OCI-LY7 (cell line): ENCODE data around the gene RNU1-2. TPM values are rescaled to one million over a fixed set of nuclear protein-coding genes. Genes with fewer than 3 reads are reported as not detected.
"Not testable (repeated sequence)": the region's sequence is repeated elsewhere in the genome, so short reads cannot be mapped to it uniquely, and the experiment has no call there.

Source experiments
- BruUV-seq: library from RNA; stranded (reverse); fragments of 400-500 nt; replicated peaks from 2 replicates; lab custom pipeline; 2021; lab: Mats Ljungman, UMichigan
- CTCF ChIA-PET: fragments of 300-600 bp; sonication (Branson Sonifier 250); formaldehyde crosslinking; loops from one replicate; lab custom pipeline; 2022; ENCODE audit warnings: antibody characterized with exemption; ENCODE audit not compliant: unreplicated experiment; lab: Charles Lee
- POLR2A ChIA-PET: fragments of 300-600 bp; sonication (Branson Sonifier 250); formaldehyde crosslinking; loops from one replicate; lab custom pipeline; 2022; ENCODE audit warnings: antibody characterized with exemption; lab: Charles Lee
- DNase-seq: peaks from one replicate; pipeline ENCODE4 v3.0.0-alpha.2; 2015; ENCODE audit warnings: low spot score
- H2AFZ ChIP-seq: fragments of 200-600 bp; sonication (generic), shearing (Covaris generic); 2 replicates; pipeline ENCODE4 v1.6.1; 2014; ENCODE audit warnings: mild to moderate bottlenecking, antibody characterized with exemption, low read length, moderate library complexity
- H3K27ac ChIP-seq: fragments of 200-600 bp; sonication (generic); 2 replicates; pipeline ENCODE4 v1.5.1; 2014; ENCODE audit warnings: mixed run types, low read depth, mild to moderate bottlenecking, moderate library complexity, low read length, inconsistent platforms; ENCODE audit not compliant: poor library complexity, severe bottlenecking
- H3K36me3 ChIP-seq: fragments of 200-600 bp; sonication (generic); 2 replicates; pipeline ENCODE4 v1.6.1; 2014; ENCODE audit warnings: mild to moderate bottlenecking, antibody characterized with exemption, low read length, moderate library complexity, mixed read lengths; ENCODE audit not compliant: insufficient read depth
- H3K4me1 ChIP-seq: fragments of 200-600 bp; sonication (generic); 2 replicates; pipeline ENCODE4 v1.5.1; 2014; ENCODE audit warnings: mild to moderate bottlenecking, low read length; ENCODE audit not compliant: insufficient read depth, poor library complexity, severe bottlenecking
- H3K4me2 ChIP-seq: fragments of 200-600 bp; sonication (generic); 2 replicates; pipeline ENCODE4 v1.6.1; 2014; ENCODE audit warnings: mild to moderate bottlenecking, low read length
- H3K4me3 ChIP-seq: fragments of 200-600 bp; sonication (generic); 2 replicates; pipeline ENCODE4 v1.5.1; 2014; ENCODE audit warnings: mild to moderate bottlenecking, low read depth, low read length; ENCODE audit not compliant: poor library complexity, severe bottlenecking
- H3K79me2 ChIP-seq: fragments of 200-600 bp; sonication (generic); 2 replicates; pipeline ENCODE4 v1.6.1; 2016; ENCODE audit warnings: low read depth, mild to moderate bottlenecking, low read length, moderate library complexity, mixed read lengths; ENCODE audit not compliant: insufficient read depth
- H3K9me2 ChIP-seq: fragments of 200-600 bp; sonication (generic); 2 replicates; pipeline ENCODE4 v1.6.1; 2016; ENCODE audit warnings: mild to moderate bottlenecking, low read length, mixed read lengths; ENCODE audit not compliant: insufficient read depth
- H3K9me3 ChIP-seq: fragments of 200-600 bp; sonication (generic); 2 replicates; pipeline ENCODE4 v1.6.1; 2014; ENCODE audit warnings: mild to moderate bottlenecking, mixed run types, low read length, mixed read lengths
- H4K20me1 ChIP-seq: fragments of 200-600 bp; sonication (generic); 2 replicates; pipeline ENCODE4 v1.6.1; 2014; ENCODE audit warnings: mild to moderate bottlenecking, antibody characterized with exemption, low read length, moderate library complexity, mixed read lengths; ENCODE audit not compliant: insufficient read depth
- CTCF ChIP-seq: fragments of 200-600 bp; sonication (generic); conservative IDR thresholded peaks from 2 replicates; pipeline ENCODE4 v1.5.1; 2014; ENCODE audit warnings: mild to moderate bottlenecking, antibody characterized with exemption, low read length, moderate library complexity, mixed read lengths
- EZH2phosphoT487 ChIP-seq: fragments of 200-600 bp; sonication (generic); IDR thresholded peaks from 2 replicates; pipeline ENCODE4 v1.6.1; 2018; ENCODE audit warnings: low read depth, borderline replicate concordance, mild to moderate bottlenecking, mixed run types, antibody characterized with exemption, low read length, moderate library complexity, mixed read lengths
- intact Hi-C: fragments of 100-400 bp; cut with micrococcal nuclease; formaldehyde crosslinking; loops from one replicate; pipeline ENCODE4 v1.10.0; 2022; ENCODE audit not compliant: unreplicated experiment
- total RNA-seq, 2 experiments: library from RNA; depleted of rRNA in 1 of 2; stranded (reverse); fragments of >200 nt in 1 of 2; shearing (Covaris generic) in 1 of 2; gene quantifications; 2 replicates each; pipeline ENCODE4 v1.2.3, GENCODE V29; 2014 to 2022

Gene RNU1-2
- total RNA-seq, 2 experiments from 2014 or later = under 0.01 to 1,968 TPM

- H3K9me2 ChIP-seq, BruUV-seq, DNase-seq, H3K4me3 ChIP-seq, H3K36me3 ChIP-seq, H4K20me1 ChIP-seq, intact Hi-C loops, POLR2A ChIA-PET, H3K9me3 ChIP-seq, H3K79me2 ChIP-seq, CTCF ChIA-PET, H3K27ac ChIP-seq: not testable (repeated sequence)
- Histone ChIP-seq H3K4me2 (0 out of 2 replicates have a peak overlapping the region, but pooled peaks have one; percentile 14), H3K4me1 (peaks cover 61% of the 10 kb centered on the region), H2AFZ (peak overlapping the region; percentile 30; the same call in 1 of the 2 replicates)
These were observed 2.5 kb downstream of the RNU1-2 start for GRCh38 chr1:16898298-16898697.

- H3K36me3 ChIP-seq, H3K79me2 ChIP-seq, CTCF ChIA-PET, H3K4me2 ChIP-seq, H3K9me2 ChIP-seq, H4K20me1 ChIP-seq, H2AFZ ChIP-seq, H3K4me3 ChIP-seq, H3K27ac ChIP-seq, DNase-seq, intact Hi-C loops, H3K9me3 ChIP-seq, BruUV-seq: not testable (repeated sequence)
- peaks cover 67% of the 10 kb centered on the region for H3K4me1 ChIP-seq
- POLR2A ChIA-PET = interaction anchor here (0.6 to 0.7 kb wide), 2 partner anchors 203 to 254 kb away, joined by 3 read pairs; no protein-coding TSS in a partner anchor
These were observed 3.2 kb downstream of the RNU1-2 start for GRCh38 chr1:16899020-16899419.

- peaks cover under 1% of the 10 kb centered on the region; the same call in 1 of the 2 replicates for H3K9me3 ChIP-seq
- peaks cover 74% of the 10 kb centered on the region for H3K4me1 ChIP-seq
- peak overlapping the region; percentile 36 for H3K4me3 ChIP-seq
- no peaks in the 10 kb centered on the region for H3K9me2 ChIP-seq
- peak overlapping the region; percentile 67 for H3K4me2 ChIP-seq
- no peaks in the 10 kb centered on the region for H4K20me1 ChIP-seq
- peak overlapping the region; percentile 95 for H3K27ac ChIP-seq
- intact Hi-C loops = loop anchor here (5.0 kb wide), 1 partner anchor 403 kb away; no protein-coding TSS in a partner anchor
- no peaks in the 10 kb centered on the region for H3K79me2 ChIP-seq
- peak; percentile 39 for DNase-seq
- peak overlapping the region; percentile 68 for H2AFZ ChIP-seq
- POLR2A ChIA-PET = no interaction called here
- no TSS peak for BruUV-seq
- TF ChIP-seq EZH2phosphoT487 (no peak), CTCF (peak; percentile 59)
- no peaks in the 10 kb centered on the region for H3K36me3 ChIP-seq
- CTCF ChIA-PET = no interaction called here
These were observed 5.0 kb downstream of the RNU1-2 start for GRCh38 chr1:16900751-16901150.

- BruUV-seq, POLR2A ChIA-PET, CTCF ChIA-PET, H3K79me2 ChIP-seq, H3K36me3 ChIP-seq, H3K9me3 ChIP-seq, H3K9me2 ChIP-seq, H4K20me1 ChIP-seq: not testable (repeated sequence)
- H3K4me3 ChIP-seq = peak overlapping the region; percentile 36
- peak overlapping the region; percentile 95 for H3K27ac ChIP-seq
- peak overlapping the region; percentile 68; the same call in 1 of the 2 replicates for H2AFZ ChIP-seq
- DNase-seq = peak; percentile 65
- intact Hi-C loops = loop anchor here (5.0 kb wide), 1 partner anchor 404 kb away; no protein-coding TSS in a partner anchor
- peaks cover 79% of the 10 kb centered on the region for H3K4me1 ChIP-seq
- H3K4me2 ChIP-seq = peak overlapping the region; percentile 67
These were observed 5.6 kb downstream of the RNU1-2 start for GRCh38 chr1:16901371-16901770.
